K562 (cell line): ENCODE results near the gene RASGEF1C. TPM values are rescaled to one million over a fixed set of nuclear protein-coding genes. Genes with fewer than 3 reads are reported as not detected.

Experiments
- polyA plus RNA-seq, 8 experiments: library from polyadenylated mRNA; depleted of rRNA in 4 of 8; stranded (reverse) in 5 of 8; unstranded in 3 of 8; fragments of >200 nt; fragmentation: Nextera tagmentation in 2 of 8; fragmentation: Illumina TruSeq in 1 of 8; extraction: Ambion mirVana in 2 of 8; extraction: Trizol in 1 of 8; gene quantifications; 2 replicates each; pipeline versions ENCODE4 v1.2.1 to v1.2.3, GENCODE V29; 2011 to 2014; ENCODE audit warnings: inconsistent platforms in 1 of 8, missing spikeins in 1 of 8
- total RNA-seq, 7 experiments: library from RNA; depleted of rRNA in 6 of 7; stranded (reverse); fragments of >200 nt in 6 of 7; fragmentation: Illumina TruSeq in 2 of 7; extraction: Trizol in 2 of 7; gene quantifications; 2 replicates each; pipeline versions ENCODE4 v1.2.1 to v1.2.3, GENCODE V29; 2011 to 2021; ENCODE audit warnings: low replicate concordance in 1 of 7

RASGEF1C gene
- total and polyA plus RNA-seq, 9 of the 15 experiments (the other 6 are each of a cell fraction or from before 2014, with no cell fraction given): 0.04 to 1.1 (median 0.21) TPM; not detected in 4

Other genes starting within 250 kb of the RASGEF1C start
- 25.7 and 28.0 TPM in 2 replicates for gene RNF130, start 137.5 kb downstream of the RASGEF1C start, total RNA-seq (2014; rRNA removed)
- 24.0 and 26.2 TPM in 2 replicates for gene RNF130, start 137.5 kb downstream of the RASGEF1C start, total RNA-seq (2014; rRNA removed; fragmentation: Illumina TruSeq; extraction: Trizol)
- 39.4 and 39.5 TPM in 2 replicates for gene RNF130, start 137.5 kb downstream of the RASGEF1C start, total RNA-seq (2015; rRNA removed; fragmentation: Illumina TruSeq; extraction: Trizol)
- 30.0 and 32.2 TPM in 2 replicates for gene RNF130, start 137.5 kb downstream of the RASGEF1C start, total RNA-seq (2021)
- gene RNF130, start 137.5 kb downstream of the RASGEF1C start, polyA plus RNA-seq (2011; rRNA removed): 29.0 and 31.4 TPM in 2 replicates
- gene RNF130, start 137.5 kb downstream of the RASGEF1C start, polyA plus RNA-seq (2014; fragmentation: Illumina TruSeq; extraction: Trizol): 23.2 and 30.9 TPM in 2 replicates
- 1 to 10 TPM; 5.8 to 6.8 TPM for gene RNF130, start 137.5 kb downstream of the RASGEF1C start, polyA plus RNA-seq (2014; fragmentation: Nextera tagmentation; extraction: Ambion mirVana)
- 26.7 and 27.1 TPM in 2 replicates for gene RNF130, start 137.5 kb downstream of the RASGEF1C start, polyA plus RNA-seq (2014; rRNA removed)
- gene MAPK9, start 82.9 kb upstream of the RASGEF1C start, total RNA-seq (2014; rRNA removed): 23.3 and 24.7 TPM in 2 replicates
- 32.3 and 33.8 TPM in 2 replicates for gene MAPK9, start 82.9 kb upstream of the RASGEF1C start, total RNA-seq (2014; rRNA removed; fragmentation: Illumina TruSeq; extraction: Trizol)
- gene MAPK9, start 82.9 kb upstream of the RASGEF1C start, total RNA-seq (2015; rRNA removed; fragmentation: Illumina TruSeq; extraction: Trizol): 27.2 and 29.9 TPM in 2 replicates
- gene MAPK9, start 82.9 kb upstream of the RASGEF1C start, total RNA-seq (2021): 37.1 and 38.0 TPM in 2 replicates
- 45.9 and 58.0 TPM in 2 replicates for gene MAPK9, start 82.9 kb upstream of the RASGEF1C start, polyA plus RNA-seq (2011; rRNA removed)
- gene MAPK9, start 82.9 kb upstream of the RASGEF1C start, polyA plus RNA-seq (2014; fragmentation: Illumina TruSeq; extraction: Trizol): 32.3 and 43.1 TPM in 2 replicates
- 1 to 10 TPM; 4.8 to 6.5 TPM for gene MAPK9, start 82.9 kb upstream of the RASGEF1C start, polyA plus RNA-seq (2014; fragmentation: Nextera tagmentation; extraction: Ambion mirVana)
- gene MAPK9, start 82.9 kb upstream of the RASGEF1C start, polyA plus RNA-seq (2014; rRNA removed): 27.4 and 31.5 TPM in 2 replicates
- not detected in 2 replicates for gene GFPT2, start 144.1 kb upstream of the RASGEF1C start, total RNA-seq (2014; rRNA removed)
- gene GFPT2, start 144.1 kb upstream of the RASGEF1C start, total RNA-seq (2014; rRNA removed; fragmentation: Illumina TruSeq; extraction: Trizol): 0.13 TPM in 1 of 2 replicates, not detected in the other
- not detected in 2 replicates for gene GFPT2, start 144.1 kb upstream of the RASGEF1C start, total RNA-seq (2015; rRNA removed; fragmentation: Illumina TruSeq; extraction: Trizol)
- 0.07 and 0.09 TPM in 2 replicates for gene GFPT2, start 144.1 kb upstream of the RASGEF1C start, total RNA-seq (2021)
- gene GFPT2, start 144.1 kb upstream of the RASGEF1C start, polyA plus RNA-seq (2011; rRNA removed): 0.14 TPM in 1 of 2 replicates, not detected in the other
- not detected in 2 replicates for gene GFPT2, start 144.1 kb upstream of the RASGEF1C start, polyA plus RNA-seq (2014; fragmentation: Illumina TruSeq; extraction: Trizol)
- under 1 TPM in 1 of 2 experiments, not detected in 1; 0.08 TPM for gene GFPT2, start 144.1 kb upstream of the RASGEF1C start, polyA plus RNA-seq (2014; fragmentation: Nextera tagmentation; extraction: Ambion mirVana)
- not detected in 2 replicates for gene GFPT2, start 144.1 kb upstream of the RASGEF1C start, polyA plus RNA-seq (2014; rRNA removed)